Cardiac fibroblast (primary cell): ENCODE results near the gene GARNL3.

Source experiments
- DNase-seq, 2 donors: peaks; one replicate each; pipeline versions ENCODE4 v3.0.0 to v3.0.0-alpha.2; 2010; ENCODE audit warnings: low read depth in 2 of 2
- H3K4me3 ChIP-seq, 2 donors: replicated peaks in 1 of 2; 1 replicate in 1 of 2; 2 replicates in 1 of 2; pipeline ENCODE4 v1.5.1; 2011; ENCODE audit warnings: low read depth in 2 of 2, low read length in 2 of 2, mild to moderate bottlenecking in 2 of 2, moderate library complexity in 1 of 2
- CTCF ChIP-seq: IDR thresholded peaks from one replicate; pipeline ENCODE4 v1.5.1; 2011; ENCODE audit warnings: low read depth, mild to moderate bottlenecking, low read length, inconsistent platforms

Gene GARNL3

GRCh38 chr9:127404631-127405030, 140.1 kb downstream of the GARNL3 start:
- H3K4me3 ChIP-seq: no peak overlapping the region
- no peak for DNase-seq

GRCh38 chr9:127405344-127406125, 141.0 kb downstream of the GARNL3 start:
- no peak overlapping the region for H3K4me3 ChIP-seq
- TF ChIP-seq CTCF: no peak
- no peak for DNase-seq

More at GRCh38 chr9:127404631-127405030, 140.1 kb downstream of the GARNL3 start:
- no peak for TF ChIP-seq CTCF

GRCh38 chr9:127406799-127407491, 142.4 kb downstream of the GARNL3 start:
- H3K4me3 ChIP-seq: no peak overlapping the region
- TF ChIP-seq CTCF: no peak
- DNase-seq: no peak

- no peak for DNase-seq
- TF ChIP-seq CTCF: no peak
- H3K4me3 ChIP-seq: no peak overlapping the region
Observed at GRCh38 chr9:127407492-127407843, 142.9 kb downstream of the GARNL3 start.

- no peak overlapping the region for H3K4me3 ChIP-seq
- TF ChIP-seq CTCF: no peak
- no peak for DNase-seq
Observed at GRCh38 chr9:127411122-127411521, 146.5 kb downstream of the GARNL3 start.

GRCh38 chr9:127415141-127415540, 150.6 kb downstream of the GARNL3 start:
- no peak for DNase-seq
- no peak overlapping the region for H3K4me3 ChIP-seq
- TF ChIP-seq CTCF: no peak
